ENCODE data around the gene NOP56.

NOP56 gene

DNA sequence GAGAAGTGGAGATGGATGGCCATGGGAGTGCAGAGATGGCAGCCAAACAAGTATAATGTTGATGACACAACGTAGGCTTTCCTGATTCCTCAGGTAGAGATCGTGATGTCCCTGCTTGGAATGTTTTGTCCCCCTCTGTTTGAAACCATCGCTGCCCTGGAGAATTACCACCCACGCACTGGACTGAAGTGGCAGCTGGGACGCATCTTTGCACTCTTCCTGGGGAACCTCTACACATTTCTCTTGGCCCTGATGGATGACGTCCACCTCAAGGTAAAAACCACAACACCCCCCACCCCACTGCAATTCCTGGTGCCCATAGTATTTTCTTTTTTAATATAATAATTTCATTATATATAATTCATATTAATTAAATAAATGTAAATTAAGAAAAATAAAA lies 42.1 kb upstream of the NOP56 start:
- no peak for DNase-seq (ENCODE audit: extremely low read depth, insufficient read length)
- TF ChIP-seq, protein P1, sequence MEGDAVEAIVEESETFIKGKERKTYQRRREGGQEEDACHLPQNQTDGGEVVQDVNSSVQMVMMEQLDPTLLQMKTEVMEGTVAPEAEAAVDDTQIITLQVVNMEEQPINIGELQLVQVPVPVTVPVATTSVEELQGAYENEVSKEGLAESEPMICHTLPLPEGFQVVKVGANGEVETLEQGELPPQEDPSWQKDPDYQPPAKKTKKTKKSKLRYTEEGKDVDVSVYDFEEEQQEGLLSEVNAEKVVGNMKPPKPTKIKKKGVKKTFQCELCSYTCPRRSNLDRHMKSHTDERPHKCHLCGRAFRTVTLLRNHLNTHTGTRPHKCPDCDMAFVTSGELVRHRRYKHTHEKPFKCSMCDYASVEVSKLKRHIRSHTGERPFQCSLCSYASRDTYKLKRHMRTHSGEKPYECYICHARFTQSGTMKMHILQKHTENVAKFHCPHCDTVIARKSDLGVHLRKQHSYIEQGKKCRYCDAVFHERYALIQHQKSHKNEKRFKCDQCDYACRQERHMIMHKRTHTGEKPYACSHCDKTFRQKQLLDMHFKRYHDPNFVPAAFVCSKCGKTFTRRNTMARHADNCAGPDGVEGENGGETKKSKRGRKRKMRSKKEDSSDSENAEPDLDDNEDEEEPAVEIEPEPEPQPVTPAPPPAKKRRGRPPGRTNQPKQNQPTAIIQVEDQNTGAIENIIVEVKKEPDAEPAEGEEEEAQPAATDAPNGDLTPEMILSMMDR (IDR thresholded peaks at IDR 0.05; ENCODE audit: insufficient read depth, low read length, poor library complexity, severe bottlenecking): no peak
- H3K27me3 ChIP-seq (replicated peaks; ENCODE audit: control insufficient read depth, insufficient read depth, low read length): peaks cover 2% of the 10 kb centered on the region; the same call in 1 of the 2 replicates
- no peak overlapping the region for H3K4me3 ChIP-seq (replicated peaks; ENCODE audit: low read depth, low read length)
- H3K36me3 ChIP-seq (ENCODE audit: control insufficient read depth, insufficient read depth, low read length): no peaks in the 10 kb centered on the region

GRCh38 chr20:2610941-2611720 lies 41.3 kb upstream of the NOP56 start:
- TF ChIP-seq, protein P1 (IDR thresholded peaks at IDR 0.05; ENCODE audit: insufficient read depth, low read length, poor library complexity, severe bottlenecking): no peak
- DNase-seq (ENCODE audit: extremely low read depth, insufficient read length): no peak
- Histone ChIP-seq H3K36me3 (ENCODE audit: control insufficient read depth, insufficient read depth, low read length) (no peaks in the 10 kb centered on the region), H3K4me3 (replicated peaks; ENCODE audit: low read depth, low read length) (no peak overlapping the region), H3K27me3 (replicated peaks; ENCODE audit: control insufficient read depth, insufficient read depth, low read length) (peaks cover 2% of the 10 kb centered on the region; the same call in 1 of the 2 replicates)

DNA sequence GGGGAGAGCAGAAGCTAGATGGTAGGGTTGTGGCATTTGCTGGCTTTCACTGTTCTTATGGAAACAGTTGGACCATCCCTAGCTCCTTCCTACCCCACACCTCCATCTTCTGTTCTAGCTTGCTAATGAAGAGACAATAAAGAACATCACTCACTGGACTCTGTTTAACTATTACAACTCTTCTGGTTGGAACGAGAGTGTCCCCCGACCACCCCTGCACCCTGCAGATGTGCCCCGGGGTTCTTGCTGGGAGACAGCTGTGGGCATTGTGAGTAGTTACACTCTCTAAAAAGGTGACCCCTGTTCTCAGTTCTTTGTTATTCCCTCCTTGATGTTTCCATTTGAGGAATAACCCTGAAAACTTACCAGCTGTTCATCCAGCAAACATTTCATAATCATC lies 40.4 kb upstream of the NOP56 start:
- TF ChIP-seq, protein P1 (IDR thresholded peaks at IDR 0.05; ENCODE audit: insufficient read depth, low read length, poor library complexity, severe bottlenecking): no peak
- no peak for DNase-seq (ENCODE audit: extremely low read depth, insufficient read length)
- H3K27me3 ChIP-seq (replicated peaks; ENCODE audit: control insufficient read depth, insufficient read depth, low read length): peaks cover 2% of the 10 kb centered on the region; the same call in 1 of the 2 replicates

GRCh38 chr20:2616634-2617033 lies 35.8 kb upstream of the NOP56 start:
- TF ChIP-seq, protein P1 (IDR thresholded peaks at IDR 0.05; ENCODE audit: insufficient read depth, low read length, poor library complexity, severe bottlenecking): no peak
- Histone ChIP-seq H3K4me3 (replicated peaks; ENCODE audit: low read depth, low read length) (no peak overlapping the region), H3K27me3 (replicated peaks; ENCODE audit: control insufficient read depth, insufficient read depth, low read length) (peaks cover 4% of the 10 kb centered on the region), H3K36me3 (ENCODE audit: control insufficient read depth, insufficient read depth, low read length) (no peaks in the 10 kb centered on the region)
- DNase-seq (ENCODE audit: extremely low read depth, insufficient read length): no peak

More for the DNA sequence above, 40.4 kb upstream of the NOP56 start:
- Histone ChIP-seq H3K4me3 (replicated peaks; ENCODE audit: low read depth, low read length) (no peak overlapping the region), H3K36me3 (ENCODE audit: control insufficient read depth, insufficient read depth, low read length) (no peaks in the 10 kb centered on the region)

- TF ChIP-seq, protein P1 (IDR thresholded peaks at IDR 0.05; ENCODE audit: insufficient read depth, low read length, poor library complexity, severe bottlenecking): no peak
- H3K27me3 ChIP-seq (replicated peaks; ENCODE audit: control insufficient read depth, insufficient read depth, low read length): peaks cover 4% of the 10 kb centered on the region
- peak; percentile 5 for DNase-seq (ENCODE audit: extremely low read depth, insufficient read length)
- no peaks in the 10 kb centered on the region for H3K36me3 ChIP-seq (ENCODE audit: control insufficient read depth, insufficient read depth, low read length)
- no peak overlapping the region for H3K4me3 ChIP-seq (replicated peaks; ENCODE audit: low read depth, low read length)
Measured at GRCh38 chr20:2617099-2617714, 35.2 kb upstream of the NOP56 start.
